ENCODE data around the gene MYO9A.

The MYO9A gene

DNA sequence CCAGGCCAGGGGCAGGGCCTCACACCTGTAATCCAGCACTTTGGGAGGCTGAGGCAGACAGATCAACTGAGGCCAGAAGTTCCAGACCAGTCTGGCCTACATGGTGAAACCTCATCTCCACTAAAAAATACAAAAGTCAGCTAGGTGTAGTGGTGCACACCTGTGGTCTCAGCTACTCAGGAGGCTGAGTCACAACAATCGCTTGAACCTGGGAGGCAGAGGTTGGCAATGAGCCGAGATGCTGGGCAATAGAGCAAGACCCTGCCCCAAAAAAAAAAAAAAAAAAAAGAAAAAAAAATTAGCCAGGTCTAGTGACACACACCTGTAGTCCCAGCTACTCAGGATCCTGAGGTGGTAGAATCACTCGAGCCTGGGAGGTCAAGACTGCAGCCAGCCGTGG, 18.8 kb downstream of the MYO9A start:
- in situ Hi-C loops (cut with HindIII; ENCODE audit: low sequenced_read_pairs), result no loop called here
- no peak overlapping the region for H3K4me3 ChIP-seq (ENCODE audit: low read depth, low read length)
- TF ChIP-seq, protein P1, sequence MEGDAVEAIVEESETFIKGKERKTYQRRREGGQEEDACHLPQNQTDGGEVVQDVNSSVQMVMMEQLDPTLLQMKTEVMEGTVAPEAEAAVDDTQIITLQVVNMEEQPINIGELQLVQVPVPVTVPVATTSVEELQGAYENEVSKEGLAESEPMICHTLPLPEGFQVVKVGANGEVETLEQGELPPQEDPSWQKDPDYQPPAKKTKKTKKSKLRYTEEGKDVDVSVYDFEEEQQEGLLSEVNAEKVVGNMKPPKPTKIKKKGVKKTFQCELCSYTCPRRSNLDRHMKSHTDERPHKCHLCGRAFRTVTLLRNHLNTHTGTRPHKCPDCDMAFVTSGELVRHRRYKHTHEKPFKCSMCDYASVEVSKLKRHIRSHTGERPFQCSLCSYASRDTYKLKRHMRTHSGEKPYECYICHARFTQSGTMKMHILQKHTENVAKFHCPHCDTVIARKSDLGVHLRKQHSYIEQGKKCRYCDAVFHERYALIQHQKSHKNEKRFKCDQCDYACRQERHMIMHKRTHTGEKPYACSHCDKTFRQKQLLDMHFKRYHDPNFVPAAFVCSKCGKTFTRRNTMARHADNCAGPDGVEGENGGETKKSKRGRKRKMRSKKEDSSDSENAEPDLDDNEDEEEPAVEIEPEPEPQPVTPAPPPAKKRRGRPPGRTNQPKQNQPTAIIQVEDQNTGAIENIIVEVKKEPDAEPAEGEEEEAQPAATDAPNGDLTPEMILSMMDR (IDR thresholded peaks at IDR 0.05; ENCODE audit: low read depth, low read length), result no peak
- DNase-seq (ENCODE audit: low read depth, low spot score), result no peak

DNA sequence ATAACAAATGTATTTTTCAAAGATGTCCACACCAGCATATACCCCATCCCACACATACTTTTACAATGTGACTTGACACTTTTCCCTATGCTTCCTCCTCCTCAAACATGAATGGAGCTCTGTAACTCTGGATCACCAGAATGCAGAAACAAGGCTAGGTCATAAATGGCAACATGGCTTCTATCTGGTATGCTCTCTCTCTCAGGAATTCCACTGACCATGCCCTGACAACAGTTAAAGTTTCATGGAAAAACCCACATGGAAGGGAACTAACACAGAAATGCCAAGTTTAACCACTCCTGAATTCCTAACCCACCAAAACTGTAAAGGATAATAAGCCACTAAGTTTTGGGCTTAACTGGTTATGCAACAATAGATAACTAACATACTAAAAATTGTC, 19.9 kb downstream of the MYO9A start:
- in situ Hi-C loops (cut with HindIII; ENCODE audit: low sequenced_read_pairs), result no loop called here
- TF ChIP-seq, protein P1 (IDR thresholded peaks at IDR 0.05; ENCODE audit: low read depth, low read length), result no peak

DNA sequence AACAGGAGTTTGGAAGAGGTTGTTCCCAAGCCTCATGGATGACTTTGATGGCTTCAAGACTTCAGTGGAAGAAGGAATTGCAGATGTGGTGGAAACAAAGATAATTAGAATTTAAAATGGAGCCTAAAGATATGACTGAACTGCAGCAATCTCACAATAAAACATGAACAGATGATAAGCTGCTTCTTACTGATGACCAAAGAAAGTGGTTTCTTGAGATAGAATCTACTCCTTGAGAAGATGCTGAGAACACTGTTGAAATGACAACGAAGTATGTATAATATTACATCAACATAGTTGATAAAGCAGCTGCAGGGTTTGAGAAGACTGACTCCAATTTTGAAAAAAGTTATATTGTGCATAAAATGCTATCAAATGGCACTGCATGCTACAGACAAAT, 21.2 kb downstream of the MYO9A start:
- in situ Hi-C loops (cut with HindIII; ENCODE audit: low sequenced_read_pairs), result no loop called here
- H3K4me3 ChIP-seq (ENCODE audit: low read depth, low read length), result no peak overlapping the region
- no peak for DNase-seq (ENCODE audit: low read depth, low spot score)
- TF ChIP-seq, protein P1 (IDR thresholded peaks at IDR 0.05; ENCODE audit: low read depth, low read length), result no peak

More for the DNA sequence above, 19.9 kb downstream of the MYO9A start:
- peak; percentile 7 for DNase-seq (ENCODE audit: low read depth, low spot score)
- H3K4me3 ChIP-seq (ENCODE audit: low read depth, low read length), result no peak overlapping the region

DNA sequence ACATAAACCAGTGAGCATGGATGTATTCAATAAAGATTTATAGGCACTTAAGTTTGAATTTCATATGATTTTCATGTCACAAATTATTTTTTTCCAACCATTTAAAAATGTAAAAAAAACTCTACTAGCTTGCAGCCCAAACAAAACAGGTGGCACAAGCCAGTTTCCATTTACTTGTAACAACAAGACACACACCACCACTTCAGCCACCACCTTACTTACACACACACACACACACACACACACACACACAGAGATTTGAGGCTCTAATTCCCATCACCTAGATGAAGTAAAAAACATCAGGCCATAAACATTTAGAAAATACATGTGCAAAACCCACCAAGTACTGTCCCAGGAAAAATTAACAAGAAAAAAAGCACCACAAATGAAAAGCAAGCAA, 25.3 kb downstream of the MYO9A start:
- no peak for DNase-seq (ENCODE audit: low read depth, low spot score)
- TF ChIP-seq, protein P1 (IDR thresholded peaks at IDR 0.05; ENCODE audit: low read depth, low read length), result no peak
- no peak overlapping the region for H3K4me3 ChIP-seq (ENCODE audit: low read depth, low read length)
- in situ Hi-C loops (cut with HindIII; ENCODE audit: low sequenced_read_pairs), result no loop called here

DNA sequence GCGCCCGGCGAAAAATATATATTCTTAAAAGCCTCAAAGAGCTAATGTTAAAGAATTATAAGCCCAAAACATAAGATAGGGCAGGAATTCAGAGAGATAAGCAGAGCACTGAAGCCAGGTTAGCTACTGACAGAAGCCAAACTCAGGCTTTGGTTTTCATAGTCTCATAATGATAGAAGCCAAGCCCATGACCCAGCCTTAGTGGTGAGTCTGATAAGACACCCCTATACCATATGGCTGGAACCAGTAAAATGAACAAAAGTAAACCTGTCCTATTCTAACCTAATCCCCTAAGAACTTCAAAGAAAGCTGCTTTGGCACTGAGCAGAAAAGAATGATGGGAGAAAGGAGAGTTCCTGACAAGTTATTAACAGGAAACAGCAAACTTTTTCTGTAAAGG, 25.9 kb downstream of the MYO9A start:
- in situ Hi-C loops (cut with HindIII; ENCODE audit: low sequenced_read_pairs), result no loop called here
- no peak for DNase-seq (ENCODE audit: low read depth, low spot score)
- TF ChIP-seq, protein P1 (IDR thresholded peaks at IDR 0.05; ENCODE audit: low read depth, low read length), result no peak
- H3K4me3 ChIP-seq (ENCODE audit: low read depth, low read length), result no peak overlapping the region

DNA sequence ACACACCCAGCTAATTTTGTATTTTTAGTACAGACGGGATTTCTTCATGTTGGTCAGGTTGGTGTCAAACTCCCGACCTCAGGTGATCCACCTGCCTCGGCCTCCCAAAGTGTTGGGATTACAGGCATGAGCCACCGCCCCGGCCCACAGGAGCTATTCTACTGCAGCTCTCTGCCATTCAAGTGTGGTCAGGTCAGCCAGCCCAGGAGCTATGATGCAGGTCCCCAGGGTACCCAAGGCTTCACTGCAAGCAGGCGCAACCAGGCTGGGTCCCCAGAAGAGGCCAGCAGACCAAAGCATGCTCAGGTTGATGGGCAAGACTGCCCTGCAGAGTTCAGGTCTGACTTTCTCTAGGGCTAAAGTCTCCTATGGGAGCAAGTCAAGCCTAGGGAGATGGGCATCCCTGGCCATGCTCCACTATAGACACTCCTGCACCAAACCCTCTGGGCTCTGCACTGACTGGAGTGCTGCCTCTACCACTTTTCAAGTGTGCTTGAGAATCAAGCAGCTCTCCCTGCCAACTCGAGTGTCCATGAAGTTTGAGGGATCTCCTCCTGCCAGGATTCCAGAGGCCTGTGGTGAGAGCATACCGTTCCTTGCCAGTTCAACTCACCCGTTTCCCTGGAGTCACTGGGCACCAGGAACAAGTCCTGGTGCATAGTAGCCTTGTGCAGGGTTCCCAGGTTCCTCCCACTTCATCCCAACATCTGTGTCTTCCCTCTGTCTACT, 30.9 kb downstream of the MYO9A start:
- in situ Hi-C loops (cut with HindIII; ENCODE audit: low sequenced_read_pairs), result no loop called here
- TF ChIP-seq, protein P1 (IDR thresholded peaks at IDR 0.05; ENCODE audit: low read depth, low read length), result no peak
- H3K4me3 ChIP-seq (ENCODE audit: low read depth, low read length), result no peak overlapping the region
- DNase-seq (ENCODE audit: low read depth, low spot score), result no peak
